ENCODE data around the gene PACRGL. TPM values are rescaled to one million over a fixed set of nuclear protein-coding genes. Genes with fewer than 3 reads are reported as not detected.

Gene PACRGL
- total and polyA plus RNA-seq, 9 of the 15 experiments (the other 6 are each of a cell fraction or from before 2014, with no cell fraction given), result 6.6 to 55.0 (median 27.5) TPM

GRCh38 chr4:20698820-20699219, 1.4 kb upstream of the PACRGL start (continued):
- TF ChIP-seq RREB1 (CRISPR knock-in tag; IDR thresholded peaks at IDR 0.05) (no peak), PTTG1 (tag; IDR thresholded peaks at IDR 0.05; ENCODE audit: low read depth) (no peak), ZNF175 (CRISPR knock-in tag; IDR thresholded peaks at IDR 0.05; ENCODE audit: low read depth) (no peak), ARNT (IDR thresholded peaks at IDR 0.05) (0 out of 4 replicates have a peak, but pooled peaks have one; percentile 31 to 54), E2F5 (CRISPR knock-in tag; IDR thresholded peaks at IDR 0.05) (no peak), KLF6 (CRISPR knock-in tag; IDR thresholded peaks at IDR 0.05; ENCODE audit: borderline replicate concordance) (no peak), RBM22 (IDR thresholded peaks at IDR 0.05; ENCODE audit: low read depth, low read length, poor library complexity, severe bottlenecking) (no peak), ZNF780A (CRISPR knock-in tag; IDR thresholded peaks at IDR 0.05) (no peak), MTA2 (IDR thresholded peaks at IDR 0.05; ENCODE audit: low read depth) (peak; percentile 80), NFATC3 (IDR thresholded peaks at IDR 0.05) (no peak), GABPB2 (CRISPR knock-in tag; conservative IDR thresholded peaks at IDR 0.05) (no peak), ZNF239 (CRISPR knock-in tag; IDR thresholded peaks at IDR 0.05) (0 out of 2 replicates have a peak, but pooled peaks have one; percentile 33), ZNF277 (CRISPR knock-in tag; IDR thresholded peaks at IDR 0.05; ENCODE audit: borderline replicate concordance) (no peak), ZNF444 (CRISPR knock-in tag; IDR thresholded peaks at IDR 0.05) (no peak), BRD9 (IDR thresholded peaks at IDR 0.05; ENCODE audit: low read depth, partially characterized antibody) (peak; percentile 35), ELK3 (CRISPR knock-in tag; IDR thresholded peaks at IDR 0.05) (no peak)
- TF ChIP-seq, protein P1, sequence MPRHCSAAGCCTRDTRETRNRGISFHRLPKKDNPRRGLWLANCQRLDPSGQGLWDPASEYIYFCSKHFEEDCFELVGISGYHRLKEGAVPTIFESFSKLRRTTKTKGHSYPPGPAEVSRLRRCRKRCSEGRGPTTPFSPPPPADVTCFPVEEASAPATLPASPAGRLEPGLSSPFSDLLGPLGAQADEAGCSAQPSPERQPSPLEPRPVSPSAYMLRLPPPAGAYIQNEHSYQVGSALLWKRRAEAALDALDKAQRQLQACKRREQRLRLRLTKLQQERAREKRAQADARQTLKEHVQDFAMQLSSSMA (CRISPR knock-in tag; IDR thresholded peaks at IDR 0.05), result no peak
- TF ChIP-seq, protein P2, sequence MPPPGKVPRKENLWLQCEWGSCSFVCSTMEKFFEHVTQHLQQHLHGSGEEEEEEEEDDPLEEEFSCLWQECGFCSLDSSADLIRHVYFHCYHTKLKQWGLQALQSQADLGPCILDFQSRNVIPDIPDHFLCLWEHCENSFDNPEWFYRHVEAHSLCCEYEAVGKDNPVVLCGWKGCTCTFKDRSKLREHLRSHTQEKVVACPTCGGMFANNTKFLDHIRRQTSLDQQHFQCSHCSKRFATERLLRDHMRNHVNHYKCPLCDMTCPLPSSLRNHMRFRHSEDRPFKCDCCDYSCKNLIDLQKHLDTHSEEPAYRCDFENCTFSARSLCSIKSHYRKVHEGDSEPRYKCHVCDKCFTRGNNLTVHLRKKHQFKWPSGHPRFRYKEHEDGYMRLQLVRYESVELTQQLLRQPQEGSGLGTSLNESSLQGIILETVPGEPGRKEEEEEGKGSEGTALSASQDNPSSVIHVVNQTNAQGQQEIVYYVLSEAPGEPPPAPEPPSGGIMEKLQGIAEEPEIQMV (tag; conservative IDR thresholded peaks at IDR 0.05; ENCODE audit: low read depth), result no peak
